Measurements from ENCODE around the gene TPRA1. TPM values are rescaled to one million over a fixed set of nuclear protein-coding genes. Genes with fewer than 3 reads are reported as not detected.

TPRA1 gene
- total and polyA plus RNA-seq, 2 of the 4 experiments (the other 2 are of a cell fraction), result 17.9 to 40.1 TPM

DNA sequence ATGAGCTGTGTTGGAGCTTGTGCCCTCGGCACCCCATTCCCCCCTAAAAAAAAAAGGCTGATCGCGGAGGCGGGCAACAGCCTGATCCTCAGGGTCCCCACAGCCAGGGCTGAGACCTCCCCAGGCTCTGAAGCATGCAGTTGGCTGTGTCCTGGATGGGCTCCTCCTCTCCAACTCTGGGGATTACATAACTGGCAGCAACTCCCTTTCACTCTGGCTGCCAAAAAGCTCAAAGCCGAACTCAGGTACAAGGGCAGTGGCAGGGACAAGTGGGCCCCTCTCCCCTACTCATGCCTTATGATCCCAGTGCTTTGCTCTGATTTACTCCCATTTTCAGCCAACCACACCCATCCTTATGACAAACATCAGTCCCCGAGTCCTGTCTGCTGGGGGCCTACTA is 18.3 kb downstream of the TPRA1 start:
- Histone ChIP-seq H4K5ac (ENCODE audit: low read depth, low read length) (no peak overlapping the region), H2AK9ac (replicated peaks; ENCODE audit: low read depth, low read length, poor library complexity) (no peak overlapping the region), H3K4ac (ENCODE audit: low read depth, low read length) (no peak overlapping the region), H3K14ac (replicated peaks; ENCODE audit: low read depth, low read length) (no peak overlapping the region), H2AFZ (replicated peaks; ENCODE audit: low read length, poor library complexity) (no peak overlapping the region), H3K4me1 (ENCODE audit: control insufficient read depth, insufficient read depth, low read length) (peaks cover 3% of the 10 kb centered on the region; the same call in 1 of the 2 replicates), H3K79me1 (ENCODE audit: low read depth in 1 of 2, low read length in 2 of 2) (peaks cover 3 to 13% of the 10 kb centered on the region in 2 experiments; a peak in 3 of 4 replicates), H2BK15ac (ENCODE audit: low read depth, low read length) (no peak overlapping the region), H4K20me1 (ENCODE audit: insufficient read depth, low read length) (peaks cover 22% of the 10 kb centered on the region), H4K91ac (ENCODE audit: insufficient read depth, low read depth, low read length) (no peak overlapping the region), H4K8ac (ENCODE audit: low read depth in 2 of 2, low read length in 2 of 2) (no peak overlapping the region), H3K56ac (ENCODE audit: extremely low read depth, insufficient read depth, low read length) (no peak overlapping the region), H3K4me3 (ENCODE audit: insufficient read depth, low read depth, low read length) (no peak overlapping the region), H2AK5ac (ENCODE audit: low read depth, low read length) (no peak overlapping the region), H2BK20ac (ENCODE audit: low read depth, low read length) (no peak overlapping the region), H3K27me3 (ENCODE audit: control insufficient read depth, insufficient read depth, low read length) (no peaks in the 10 kb centered on the region), H3K23ac (ENCODE audit: low read depth, low read length) (no peak overlapping the region), H3K4me2 (ENCODE audit: low read depth, low read length) (no peak overlapping the region), H2BK120ac (ENCODE audit: low read depth, low read length) (no peak overlapping the region), H2BK5ac (ENCODE audit: low read depth, low read length, poor library complexity, severe bottlenecking) (no peak overlapping the region), H3K27ac (ENCODE audit: insufficient read depth, low read length) (no peak overlapping the region), H3K9ac (ENCODE audit: low read depth, low read length) (no peak overlapping the region), H3K9me3 (ENCODE audit: control insufficient read depth, insufficient read depth, low read length) (no peaks in the 10 kb centered on the region), H3K9me1 (ENCODE audit: insufficient read depth, low read length) (peaks cover 10% of the 10 kb centered on the region), H3K18ac (ENCODE audit: low read depth, low read length) (no peak overlapping the region), H3K36me3 (ENCODE audit: control insufficient read depth, insufficient read depth, low read length) (peaks cover 51% of the 10 kb centered on the region)
- ATAC-seq (ENCODE audit: low read depth) (no peak), DNase-seq (no peak)
- ChIA-PET CTCF (no interaction called here), POLR2A (ENCODE audit: unreplicated experiment) (no interaction called here)
- intact Hi-C loops (cut with micrococcal nuclease) (loop anchor here (10.0 kb wide), 1 partner anchor 263 kb away; no protein-coding TSS in a partner anchor), dilution Hi-C loops (cut with HindIII; ENCODE audit: low sequenced_read_pairs, unreplicated experiment) (no loop called here), in situ Hi-C loops (cut with MboI; ENCODE audit: low sequenced_read_pairs) (no loop called here)
- 100% methylated on average over 1 of the region's 6 CpGs; no CpG with 5 or more reads in 1 of the 2 experiments for WGBS, 2 experiments (ENCODE audit: extremely low coverage in 2 of 2, insufficient read length in 1 of 2)
- TF ChIP-seq RFX5 (IDR thresholded peaks at IDR 0.05; ENCODE audit: low read depth, low read length), result no peak
- TF ChIP-seq, protein P1, sequence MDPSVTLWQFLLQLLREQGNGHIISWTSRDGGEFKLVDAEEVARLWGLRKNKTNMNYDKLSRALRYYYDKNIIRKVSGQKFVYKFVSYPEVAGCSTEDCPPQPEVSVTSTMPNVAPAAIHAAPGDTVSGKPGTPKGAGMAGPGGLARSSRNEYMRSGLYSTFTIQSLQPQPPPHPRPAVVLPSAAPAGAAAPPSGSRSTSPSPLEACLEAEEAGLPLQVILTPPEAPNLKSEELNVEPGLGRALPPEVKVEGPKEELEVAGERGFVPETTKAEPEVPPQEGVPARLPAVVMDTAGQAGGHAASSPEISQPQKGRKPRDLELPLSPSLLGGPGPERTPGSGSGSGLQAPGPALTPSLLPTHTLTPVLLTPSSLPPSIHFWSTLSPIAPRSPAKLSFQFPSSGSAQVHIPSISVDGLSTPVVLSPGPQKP (IDR thresholded peaks at IDR 0.05; ENCODE audit: borderline replicate concordance, low read depth, low read length), result no peak
- TF ChIP-seq MAFK (IDR thresholded peaks at IDR 0.05; ENCODE audit: low read depth, low read length), result no peak
- no peak for TF ChIP-seq CHD1 (IDR thresholded peaks at IDR 0.05; ENCODE audit: low read depth, low read length)
- no peak for TF ChIP-seq RAD21 (IDR thresholded peaks at IDR 0.05; ENCODE audit: low read length)
- TF ChIP-seq, protein P2, sequence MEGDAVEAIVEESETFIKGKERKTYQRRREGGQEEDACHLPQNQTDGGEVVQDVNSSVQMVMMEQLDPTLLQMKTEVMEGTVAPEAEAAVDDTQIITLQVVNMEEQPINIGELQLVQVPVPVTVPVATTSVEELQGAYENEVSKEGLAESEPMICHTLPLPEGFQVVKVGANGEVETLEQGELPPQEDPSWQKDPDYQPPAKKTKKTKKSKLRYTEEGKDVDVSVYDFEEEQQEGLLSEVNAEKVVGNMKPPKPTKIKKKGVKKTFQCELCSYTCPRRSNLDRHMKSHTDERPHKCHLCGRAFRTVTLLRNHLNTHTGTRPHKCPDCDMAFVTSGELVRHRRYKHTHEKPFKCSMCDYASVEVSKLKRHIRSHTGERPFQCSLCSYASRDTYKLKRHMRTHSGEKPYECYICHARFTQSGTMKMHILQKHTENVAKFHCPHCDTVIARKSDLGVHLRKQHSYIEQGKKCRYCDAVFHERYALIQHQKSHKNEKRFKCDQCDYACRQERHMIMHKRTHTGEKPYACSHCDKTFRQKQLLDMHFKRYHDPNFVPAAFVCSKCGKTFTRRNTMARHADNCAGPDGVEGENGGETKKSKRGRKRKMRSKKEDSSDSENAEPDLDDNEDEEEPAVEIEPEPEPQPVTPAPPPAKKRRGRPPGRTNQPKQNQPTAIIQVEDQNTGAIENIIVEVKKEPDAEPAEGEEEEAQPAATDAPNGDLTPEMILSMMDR (conservative IDR thresholded peaks at IDR 0.05; ENCODE audit: low read depth, low read length), result no peak
- TF ChIP-seq MXI1 (IDR thresholded peaks at IDR 0.05; ENCODE audit: borderline replicate concordance, low read depth, low read length), result no peak
- TF ChIP-seq RCOR1 (IDR thresholded peaks at IDR 0.05; ENCODE audit: insufficient replicate concordance, low read length), result no peak
- no peak for TF ChIP-seq NFE2L2 (IDR thresholded peaks at IDR 0.05; ENCODE audit: low read depth, low read length)
- TF ChIP-seq SMC3 (IDR thresholded peaks at IDR 0.05; ENCODE audit: low read depth, low read length), result no peak
- no peak for TF ChIP-seq MAZ (IDR thresholded peaks at IDR 0.05; ENCODE audit: borderline replicate concordance, low read depth, low read length)
- TF ChIP-seq POLR2A (IDR thresholded peaks at IDR 0.05; ENCODE audit: low read depth, low read length), result no peak
- no peak for TF ChIP-seq CEBPB (IDR thresholded peaks at IDR 0.05; ENCODE audit: low read depth, low read length)
- TF ChIP-seq BHLHE40 (IDR thresholded peaks at IDR 0.05; ENCODE audit: low read depth, low read length), result no peak
- TF ChIP-seq, protein P3, sequence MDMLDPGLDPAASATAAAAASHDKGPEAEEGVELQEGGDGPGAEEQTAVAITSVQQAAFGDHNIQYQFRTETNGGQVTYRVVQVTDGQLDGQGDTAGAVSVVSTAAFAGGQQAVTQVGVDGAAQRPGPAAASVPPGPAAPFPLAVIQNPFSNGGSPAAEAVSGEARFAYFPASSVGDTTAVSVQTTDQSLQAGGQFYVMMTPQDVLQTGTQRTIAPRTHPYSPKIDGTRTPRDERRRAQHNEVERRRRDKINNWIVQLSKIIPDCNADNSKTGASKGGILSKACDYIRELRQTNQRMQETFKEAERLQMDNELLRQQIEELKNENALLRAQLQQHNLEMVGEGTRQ (IDR thresholded peaks at IDR 0.05; ENCODE audit: low read depth, low read length), result no peak
- TF ChIP-seq FOS (IDR thresholded peaks at IDR 0.05; ENCODE audit: low read depth, low read length), result no peak
- no TSS peak for BruUV-seq (replicated peaks)
